HepG2 (cell line): ENCODE results near the gene ACP5. TPM values are rescaled to one million over a fixed set of nuclear protein-coding genes. Genes with fewer than 3 reads are reported as not detected.
A peak's percentile ranks its signal among the peaks of the same experiment; 100 is the strongest.

Source experiments
- CAMTA2 ChIP-seq: sonication (generic); formaldehyde crosslinking; IDR thresholded peaks from 2 replicates; pipeline ENCODE4 v1.4.0; 2020; ENCODE audit warnings: mild to moderate bottlenecking, missing genetic modification reagents, borderline replicate concordance
- GTF3A ChIP-seq: sonication (generic); formaldehyde crosslinking; conservative IDR thresholded peaks from 2 replicates; pipeline ENCODE4 v1.4.0; 2020; ENCODE audit warnings: mild to moderate bottlenecking, missing genetic modification reagents
- KLF9 ChIP-seq: IDR thresholded peaks from 2 replicates; pipeline ENCODE4 v1.6.1; 2016; ENCODE audit warnings: low read depth
- MIXL1 ChIP-seq: IDR thresholded peaks from 2 replicates; pipeline ENCODE4 v1.6.1; 2016
- MTA3 ChIP-seq: sonication (generic); formaldehyde crosslinking; IDR thresholded peaks from 2 replicates; pipeline ENCODE4 v1.4.0; 2020; ENCODE audit warnings: missing genetic modification reagents
- MXD1 ChIP-seq: sonication (generic); formaldehyde crosslinking; IDR thresholded peaks from 2 replicates; pipeline ENCODE4 v1.4.0; 2020; ENCODE audit warnings: mild to moderate bottlenecking, missing genetic modification reagents
- NFKBIZ ChIP-seq: IDR thresholded peaks from 2 replicates; pipeline ENCODE4 v1.6.1; 2018; ENCODE audit warnings: missing genetic modification reagents, missing compliant biosample characterization
- NPAS2 ChIP-seq: sonication (generic); formaldehyde crosslinking; IDR thresholded peaks from 2 replicates; pipeline ENCODE4 v1.8.0; 2022; ENCODE audit warnings: mild to moderate bottlenecking, missing genetic modification reagents, borderline replicate concordance
- SMAD9 ChIP-seq: sonication (generic); formaldehyde crosslinking; IDR thresholded peaks from 2 replicates; pipeline ENCODE4 v1.5.1; 2020; ENCODE audit warnings: mild to moderate bottlenecking, missing genetic modification reagents
- SP2 ChIP-seq: sonication (generic); formaldehyde crosslinking; IDR thresholded peaks from 2 replicates; pipeline ENCODE4 v1.5.1; 2020; ENCODE audit warnings: mild to moderate bottlenecking, missing genetic modification reagents
- ZBTB8A ChIP-seq: sonication (generic); formaldehyde crosslinking; IDR thresholded peaks from 2 replicates; pipeline ENCODE4 v1.4.0; 2020; ENCODE audit warnings: mild to moderate bottlenecking, low read depth, missing genetic modification reagents, borderline replicate concordance
- ZFP36 ChIP-seq: fragments of 150-350 bp; IDR thresholded peaks from 2 replicates; pipeline ENCODE4 v1.6.1; 2018; ENCODE audit warnings: borderline replicate concordance, low read length, low read depth; ENCODE audit not compliant: partially characterized antibody
- ZNF143 ChIP-seq: sonication (generic); formaldehyde crosslinking; IDR thresholded peaks from 2 replicates; pipeline ENCODE4 v1.4.0; 2020; ENCODE audit warnings: missing genetic modification reagents
- ZNF512 ChIP-seq: sonication (generic); formaldehyde crosslinking; IDR thresholded peaks from 2 replicates; pipeline ENCODE4 v1.4.0; 2020; ENCODE audit warnings: mild to moderate bottlenecking, missing genetic modification reagents
- ZNF749 ChIP-seq: sonication (generic); formaldehyde crosslinking; IDR thresholded peaks from 2 replicates; pipeline ENCODE4 v1.8.0; 2022; ENCODE audit warnings: mild to moderate bottlenecking, missing genetic modification reagents, moderate library complexity, borderline replicate concordance
- polyA plus RNA-seq, 8 experiments: library from polyadenylated mRNA; depleted of rRNA in 3 of 8; stranded (reverse) in 7 of 8; unstranded in 1 of 8; fragments of >200 nt; fragmentation: Illumina TruSeq in 4 of 8; extraction: Trizol in 4 of 8; gene quantifications; 2 replicates each; pipeline versions ENCODE4 v1.2.1 to v1.2.3, GENCODE V29; 2011 to 2016; ENCODE audit warnings: low read depth in 4 of 8, missing spikeins in 1 of 8, mixed read lengths in 1 of 8; ENCODE audit not compliant: insufficient read depth in 1 of 8
- total RNA-seq, 5 experiments: library from RNA; depleted of rRNA; stranded (reverse); fragments of >200 nt; fragmentation: Illumina TruSeq; extraction: Trizol; gene quantifications; 2 replicates each; pipeline ENCODE4 v1.2.3, GENCODE V29; 2016; ENCODE audit warnings: low read depth in 1 of 5
- TF ChIP-seq, protein P1 (sequence below): sonication (generic); formaldehyde crosslinking; IDR thresholded peaks from 2 replicates; pipeline ENCODE4 v1.4.0; 2020; ENCODE audit warnings: missing genetic modification reagents
- TF ChIP-seq, protein P2 (sequence below): sonication (generic); formaldehyde crosslinking; IDR thresholded peaks from 2 replicates; pipeline ENCODE4 v1.4.0; 2020; ENCODE audit warnings: mild to moderate bottlenecking, missing genetic modification reagents

ACP5 gene
- total and polyA plus RNA-seq, 2 of the 13 experiments (the other 11 are each of a cell fraction or from before 2014, with no cell fraction given), result 1.3 to 6.7 TPM

DNA sequence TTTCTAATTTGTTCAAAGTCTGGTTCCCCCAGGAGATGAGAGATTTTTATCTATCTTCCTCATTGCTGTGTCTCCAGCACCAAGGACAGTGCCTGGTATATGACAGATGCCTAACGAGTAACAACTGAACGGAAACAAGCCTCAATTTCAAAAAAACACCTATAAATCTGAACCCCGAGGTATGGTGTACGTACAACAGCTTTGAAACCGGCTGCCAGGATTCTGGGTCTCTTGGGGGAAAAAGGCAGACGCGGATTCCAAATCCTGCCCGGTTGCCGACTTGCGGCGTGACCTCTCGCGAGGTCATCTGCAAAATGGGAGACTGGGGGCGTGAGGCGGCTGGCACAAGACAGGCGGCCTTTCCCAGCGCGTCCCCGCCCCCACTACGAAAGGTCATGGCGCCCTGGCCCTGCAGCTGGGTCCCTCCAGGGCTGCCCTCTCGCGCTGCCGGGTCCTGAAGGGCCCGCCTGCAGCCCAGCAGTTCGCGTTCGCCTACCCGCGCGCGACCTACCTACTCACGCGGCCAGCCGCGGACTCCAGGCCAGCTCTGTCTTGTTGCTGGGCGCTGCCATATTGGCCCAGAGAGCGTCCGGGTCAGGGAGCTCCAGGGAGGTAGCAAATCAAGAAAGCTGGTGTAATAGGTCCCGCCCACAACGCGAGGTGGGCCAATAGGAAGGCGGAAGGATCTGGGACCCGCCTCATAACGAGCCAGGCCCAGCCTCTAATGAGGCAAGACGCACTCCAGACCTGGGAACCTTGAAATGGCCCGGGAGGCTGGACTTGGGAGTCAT, 48.7 kb downstream of the ACP5 start, which contains the start of gene ECSIT (continued):
- TF ChIP-seq ZNF143 (peak; percentile 55; the same call in 1 of the 2 replicates), ZBTB8A (CRISPR knock-in tag) (no peak), KLF9 (peak; percentile 52; the same call in 1 of the 2 replicates), MTA3 (CRISPR knock-in tag) (0 out of 2 replicates have a peak, but pooled peaks have one; percentile 24), GTF3A (CRISPR knock-in tag) (no peak), SMAD9 (no peak), MXD1 (CRISPR knock-in tag) (peak; percentile 87; the same call in 1 of the 2 replicates), SP2 (CRISPR knock-in tag) (peak; percentile 92), NFKBIZ (CRISPR knock-in tag) (0 out of 2 replicates have a peak, but pooled peaks have one; percentile 27), ZNF512 (CRISPR knock-in tag) (no peak), CAMTA2 (CRISPR knock-in tag) (no peak), ZNF749 (0 out of 2 replicates have a peak, but pooled peaks have one; percentile 36), MIXL1 (0 out of 2 replicates have a peak, but pooled peaks have one; percentile 29), ZFP36 (no peak), NPAS2 (CRISPR knock-in tag) (no peak)
- TF ChIP-seq, protein P1, sequence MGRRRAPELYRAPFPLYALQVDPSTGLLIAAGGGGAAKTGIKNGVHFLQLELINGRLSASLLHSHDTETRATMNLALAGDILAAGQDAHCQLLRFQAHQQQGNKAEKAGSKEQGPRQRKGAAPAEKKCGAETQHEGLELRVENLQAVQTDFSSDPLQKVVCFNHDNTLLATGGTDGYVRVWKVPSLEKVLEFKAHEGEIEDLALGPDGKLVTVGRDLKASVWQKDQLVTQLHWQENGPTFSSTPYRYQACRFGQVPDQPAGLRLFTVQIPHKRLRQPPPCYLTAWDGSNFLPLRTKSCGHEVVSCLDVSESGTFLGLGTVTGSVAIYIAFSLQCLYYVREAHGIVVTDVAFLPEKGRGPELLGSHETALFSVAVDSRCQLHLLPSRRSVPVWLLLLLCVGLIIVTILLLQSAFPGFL, result peak; percentile 69; the same call in 1 of the 2 replicates
- TF ChIP-seq, protein P2, sequence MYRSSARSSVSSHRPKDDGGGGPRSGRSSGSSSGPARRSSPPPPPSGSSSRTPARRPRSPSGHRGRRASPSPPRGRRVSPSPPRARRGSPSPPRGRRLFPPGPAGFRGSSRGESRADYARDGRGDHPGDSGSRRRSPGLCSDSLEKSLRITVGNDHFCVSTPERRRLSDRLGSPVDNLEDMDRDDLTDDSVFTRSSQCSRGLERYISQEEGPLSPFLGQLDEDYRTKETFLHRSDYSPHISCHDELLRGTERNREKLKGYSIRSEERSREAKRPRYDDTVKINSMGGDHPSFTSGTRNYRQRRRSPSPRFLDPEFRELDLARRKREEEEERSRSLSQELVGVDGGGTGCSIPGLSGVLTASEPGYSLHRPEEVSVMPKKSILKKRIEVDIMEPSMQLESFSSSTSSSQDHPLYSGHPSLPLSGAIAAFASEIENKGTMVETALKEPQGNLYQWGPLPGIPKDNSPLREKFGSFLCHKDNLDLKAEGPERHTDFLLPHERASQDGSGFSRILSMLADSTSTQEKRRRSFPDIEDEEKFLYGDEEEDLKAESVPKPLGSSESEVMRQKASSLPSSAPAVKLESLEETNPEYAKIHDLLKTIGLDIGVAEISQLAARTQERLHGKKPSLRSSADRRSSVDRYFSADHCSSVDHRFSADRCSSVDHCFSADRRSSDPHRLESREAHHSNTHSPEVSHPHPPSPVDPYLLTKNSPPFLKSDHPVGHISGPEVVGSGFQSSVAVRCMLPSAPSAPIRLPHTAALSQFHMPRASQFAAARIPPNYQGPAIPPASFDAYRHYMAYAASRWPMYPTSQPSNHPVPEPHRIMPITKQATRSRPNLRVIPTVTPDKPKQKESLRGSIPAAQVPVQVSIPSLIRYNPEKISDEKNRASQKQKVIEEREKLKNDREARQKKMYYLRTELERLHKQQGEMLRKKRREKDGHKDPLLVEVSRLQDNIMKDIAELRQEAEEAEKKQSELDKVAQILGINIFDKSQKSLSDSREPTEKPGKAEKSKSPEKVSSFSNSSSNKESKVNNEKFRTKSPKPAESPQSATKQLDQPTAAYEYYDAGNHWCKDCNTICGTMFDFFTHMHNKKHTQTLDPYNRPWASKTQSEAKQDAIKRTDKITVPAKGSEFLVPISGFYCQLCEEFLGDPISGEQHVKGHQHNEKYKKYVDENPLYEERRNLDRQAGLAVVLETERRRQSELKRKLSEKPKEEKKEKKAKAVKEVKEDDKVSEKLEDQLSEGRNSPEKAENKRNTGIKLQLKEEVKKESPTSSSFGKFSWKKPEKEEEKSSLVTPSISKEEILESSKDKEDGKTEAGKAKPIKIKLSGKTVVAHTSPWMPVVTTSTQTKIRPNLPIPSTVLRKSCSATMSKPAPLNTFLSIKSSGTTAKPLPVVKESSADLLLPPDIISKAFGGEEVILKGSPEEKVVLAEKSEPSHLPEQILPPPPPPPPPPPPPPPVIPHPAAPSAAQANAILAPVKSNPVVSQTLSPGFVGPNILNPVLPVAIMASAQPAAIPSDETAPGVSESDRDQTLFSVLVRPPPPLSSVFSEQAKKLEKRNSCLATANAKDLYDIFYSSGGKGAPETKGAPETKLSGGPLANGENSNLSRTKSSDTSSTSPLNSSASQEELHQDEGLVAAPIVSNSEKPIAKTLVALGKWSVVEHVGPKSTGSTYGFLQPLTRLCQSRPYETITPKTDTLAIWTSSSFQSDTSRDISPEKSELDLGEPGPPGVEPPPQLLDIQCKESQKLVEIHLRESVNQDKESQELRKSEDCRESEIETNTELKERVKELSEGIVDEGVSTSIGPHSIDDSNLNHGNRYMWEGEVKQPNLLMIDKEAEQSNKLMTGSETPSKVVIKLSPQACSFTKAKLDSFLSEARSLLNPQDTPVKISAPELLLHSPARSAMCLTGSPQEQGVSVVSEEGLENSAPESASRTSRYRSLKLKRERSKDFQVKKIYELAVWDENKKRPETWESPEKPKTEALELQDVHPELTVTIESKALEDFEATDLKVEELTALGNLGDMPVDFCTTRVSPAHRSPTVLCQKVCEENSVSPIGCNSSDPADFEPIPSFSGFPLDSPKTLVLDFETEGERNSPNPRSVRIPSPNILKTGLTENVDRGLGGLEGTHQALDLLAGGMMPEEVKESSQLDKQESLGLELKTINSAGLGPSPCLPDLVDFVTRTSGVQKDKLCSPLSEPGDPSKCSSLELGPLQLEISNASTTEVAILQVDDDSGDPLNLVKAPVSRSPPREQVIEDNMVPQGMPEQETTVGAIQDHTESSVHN, result 0 out of 2 replicates have a peak, but pooled peaks have one; percentile 52
